ENCODE data around the gene PALM.
"Not testable (repeated sequence)": the region's sequence is repeated elsewhere in the genome, so short reads cannot be mapped to it uniquely, and the experiment has no call there.

The PALM gene

DNA sequence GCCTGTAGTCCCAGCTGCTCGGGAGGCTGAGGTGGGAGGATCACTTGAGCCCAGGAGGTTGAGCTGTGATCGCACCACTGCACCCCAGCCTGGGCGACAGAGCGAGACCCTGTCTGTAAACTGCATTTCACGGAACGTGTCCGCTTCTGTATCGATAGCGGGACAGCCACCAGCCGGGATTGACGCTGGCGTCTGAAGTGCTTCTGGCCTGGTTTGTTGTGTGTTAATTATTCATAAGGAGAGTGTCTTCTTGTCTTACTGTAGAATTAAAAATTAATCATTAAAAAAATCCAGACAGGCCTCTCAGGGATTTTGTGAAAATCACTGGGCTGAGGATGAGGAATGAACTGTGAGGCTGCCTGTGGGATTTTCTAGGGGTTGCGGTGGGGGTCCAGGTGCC, 26.0 kb downstream of the PALM start:
- no peak for DNase-seq

DNA sequence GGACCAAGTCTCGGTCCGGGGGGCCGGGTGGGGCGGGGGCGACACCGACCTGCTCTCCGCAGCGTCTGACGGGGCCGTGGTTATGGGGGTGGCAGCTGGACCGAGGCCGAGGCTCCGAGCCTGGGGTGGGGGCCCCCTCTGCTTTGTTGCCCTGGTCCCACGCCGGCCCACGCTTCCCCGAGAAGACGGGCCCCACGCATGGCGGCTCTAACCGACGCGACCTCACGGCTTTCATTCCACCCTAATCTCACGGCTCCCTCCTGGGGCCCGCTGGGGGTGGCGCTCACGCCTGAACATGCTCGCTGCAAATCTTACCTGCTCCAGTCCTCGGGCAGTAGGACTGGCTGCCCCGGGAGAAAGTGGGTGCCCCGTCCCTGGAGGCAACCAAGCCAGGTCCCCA, 27.4 kb downstream of the PALM start:
- no peak for DNase-seq

DNA sequence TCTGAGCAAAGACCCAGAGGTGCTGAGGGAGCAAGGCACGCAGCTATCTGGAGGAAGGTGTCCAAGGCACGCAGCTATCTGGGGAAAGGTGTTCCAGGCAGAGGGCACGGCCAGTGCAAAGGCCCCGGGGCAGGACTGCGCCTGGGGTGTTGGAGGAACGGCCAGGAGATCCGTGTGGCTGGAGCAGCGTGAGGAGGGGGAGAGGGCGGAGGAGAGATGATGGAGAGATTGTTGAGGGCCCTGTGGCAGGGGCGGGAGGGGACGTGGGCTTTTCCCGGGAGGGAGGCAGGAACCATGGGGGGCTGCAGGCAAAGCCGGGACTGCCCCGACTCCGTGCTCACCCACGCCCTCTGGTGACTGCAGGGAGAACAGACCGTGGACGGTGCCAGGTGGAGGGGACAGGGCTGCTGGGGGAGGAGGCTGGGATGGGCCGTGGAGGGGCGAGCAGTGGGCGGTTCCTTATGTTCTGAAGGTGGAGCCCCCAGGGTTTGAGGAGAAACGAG, 28.9 kb downstream of the PALM start:
- no peak for DNase-seq

DNA sequence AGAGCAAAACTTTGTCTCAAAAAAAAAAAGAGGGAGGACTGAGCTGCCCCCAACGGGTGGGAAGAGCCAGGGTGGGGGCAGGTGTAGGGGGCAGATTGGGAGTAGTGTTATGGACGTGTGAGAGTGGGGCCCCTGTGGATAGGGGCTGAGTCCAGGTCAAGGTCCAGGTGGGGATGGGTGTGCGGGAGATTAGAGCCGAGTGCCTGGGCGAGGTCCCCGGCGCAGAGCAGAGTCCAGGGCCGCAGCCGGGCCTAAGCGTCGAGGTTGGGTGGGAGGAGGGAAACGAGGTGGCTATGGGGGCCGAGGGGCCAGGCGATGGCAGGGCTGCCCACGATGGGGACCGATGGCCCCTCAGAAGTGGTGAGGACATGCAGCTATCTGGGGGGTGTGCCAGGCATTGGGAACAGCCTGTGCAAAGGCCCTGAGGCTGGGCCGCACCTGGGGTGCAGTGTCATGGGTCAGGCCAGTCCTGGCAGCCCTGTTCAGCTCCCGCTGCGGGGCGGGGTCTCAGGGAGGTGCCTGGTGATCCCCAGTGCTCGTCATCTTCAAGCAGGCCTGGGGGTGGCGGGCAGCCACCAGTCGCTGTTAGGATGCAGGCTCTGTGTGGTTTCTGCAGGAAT, 29.9 kb downstream of the PALM start:
- no peak for DNase-seq

DNA sequence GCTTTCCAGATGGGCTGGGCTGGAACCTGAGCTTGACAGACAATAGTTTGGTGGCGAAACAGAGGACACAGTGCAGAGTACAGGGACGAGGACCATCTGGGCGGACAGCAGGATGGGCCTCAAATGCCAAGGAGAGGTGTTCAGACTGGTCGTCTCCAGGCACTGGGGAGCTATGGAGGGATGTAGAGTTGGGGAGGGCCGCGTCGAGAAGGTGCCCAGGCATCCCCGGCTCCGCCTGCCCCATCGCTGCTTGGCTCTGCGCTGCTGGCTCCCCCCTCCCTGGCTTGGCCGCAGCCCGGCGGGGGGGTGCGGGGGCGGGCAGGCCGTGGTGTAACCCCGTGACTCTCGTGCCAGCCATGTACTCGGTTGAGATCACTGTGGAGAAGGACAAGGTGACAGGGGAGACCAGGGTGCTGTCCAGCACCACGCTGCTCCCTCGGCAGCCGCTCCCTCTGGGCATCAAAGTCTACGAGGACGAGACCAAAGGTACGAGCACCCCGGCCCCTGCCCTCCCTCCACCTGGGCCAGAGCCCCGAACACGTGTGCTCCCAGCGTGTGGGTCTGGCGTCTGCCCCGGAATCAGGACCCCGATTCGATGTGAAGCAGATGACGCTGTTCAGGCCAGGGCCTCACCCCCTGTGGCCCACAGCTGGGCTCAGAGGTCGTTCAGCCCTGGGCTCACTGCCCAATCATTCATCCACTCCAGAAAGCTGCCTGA, 31.4 kb downstream of the PALM start:
- DNase-seq, result no peak

DNA sequence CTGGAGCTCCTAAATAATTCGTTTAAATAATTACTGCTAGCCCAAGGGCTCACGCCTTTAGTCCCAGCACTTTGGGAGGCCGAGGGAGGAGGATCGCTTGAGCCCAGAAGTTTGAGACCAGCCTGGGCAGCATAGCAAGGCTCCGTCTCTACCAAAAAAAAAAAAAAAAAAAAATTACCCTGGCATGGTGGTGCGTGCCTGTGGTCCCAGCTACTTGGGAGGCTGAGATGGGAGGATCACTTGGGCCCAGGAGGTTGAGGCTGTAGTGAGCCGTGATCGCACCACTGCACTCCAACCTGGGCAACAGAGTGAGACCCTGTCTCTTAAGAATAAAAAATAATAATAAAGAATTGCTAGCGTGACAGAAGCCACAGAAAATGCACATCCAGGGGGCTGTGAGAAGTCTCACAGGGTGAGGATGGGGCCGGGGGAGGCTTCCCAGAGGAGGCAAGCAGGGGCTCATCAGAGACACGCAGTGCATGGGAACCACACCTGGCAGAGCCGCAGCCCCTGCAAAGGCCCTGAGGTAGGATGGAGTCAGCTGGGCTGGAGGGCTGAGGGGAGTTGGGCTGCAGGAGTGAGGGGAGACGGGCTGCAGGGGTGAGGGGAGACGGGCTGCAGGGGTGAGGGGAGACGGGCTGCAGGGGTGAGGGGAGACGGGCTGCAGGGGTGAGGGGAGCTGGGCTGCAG, 32.2 kb downstream of the PALM start:
- DNase-seq, result not testable (repeated sequence)

DNA sequence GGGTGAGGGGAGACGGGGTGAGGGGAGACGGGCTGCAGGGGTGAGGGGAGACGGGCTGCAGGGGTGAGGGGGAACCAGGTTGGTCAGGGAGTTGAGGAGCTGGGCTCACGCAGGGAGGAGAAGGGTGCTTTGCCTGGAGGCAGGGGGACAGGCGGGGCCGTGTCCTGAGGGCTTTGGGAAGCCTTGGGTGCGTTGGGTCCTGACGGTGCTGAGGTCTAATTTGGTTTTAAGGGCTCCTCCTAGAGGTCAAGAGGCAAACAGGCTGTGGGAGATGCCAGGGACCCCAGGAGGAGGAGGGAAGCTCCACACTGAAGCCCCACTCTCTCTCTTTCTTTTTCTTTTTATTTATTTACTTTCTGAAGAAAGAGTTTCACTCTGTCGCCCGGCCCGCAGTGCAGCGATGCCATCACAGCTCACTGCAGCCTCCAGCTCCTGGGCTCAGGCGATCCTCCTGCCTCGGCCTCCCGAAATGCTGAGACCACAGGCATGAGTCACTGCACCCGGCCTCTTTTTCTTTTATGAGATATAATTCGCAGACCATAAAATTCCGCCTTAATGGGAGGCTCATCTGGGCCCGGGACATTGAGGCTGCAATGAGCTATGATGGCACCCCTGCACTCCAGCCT, 32.9 kb downstream of the PALM start:
- no peak for DNase-seq

DNA sequence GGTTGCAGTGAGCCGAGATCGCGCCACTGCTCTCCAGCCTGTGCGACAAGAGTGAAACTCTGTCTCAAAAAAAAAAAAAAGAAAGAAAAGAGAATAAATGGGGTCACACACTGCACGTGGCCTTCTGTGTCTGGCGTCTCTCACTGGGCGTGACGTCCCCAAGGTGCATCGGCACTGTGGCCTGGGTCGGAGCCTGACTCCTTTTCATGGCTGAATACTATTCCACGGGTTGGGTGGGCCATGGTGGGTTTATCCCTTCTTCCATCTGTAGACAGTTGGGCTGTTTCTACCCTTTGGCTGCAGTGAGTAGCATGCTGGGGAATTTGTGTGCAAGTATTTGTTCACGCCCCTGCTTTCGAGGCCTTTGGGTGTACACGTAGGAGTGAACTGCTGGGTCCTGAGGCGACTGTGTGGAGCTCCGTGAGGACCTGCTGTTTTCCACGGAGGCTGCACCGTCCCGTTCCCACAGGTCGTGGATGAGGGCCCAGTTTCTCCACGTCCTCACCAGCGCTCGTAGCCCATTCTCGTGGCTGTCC, 33.9 kb downstream of the PALM start:
- no peak for DNase-seq

DNA sequence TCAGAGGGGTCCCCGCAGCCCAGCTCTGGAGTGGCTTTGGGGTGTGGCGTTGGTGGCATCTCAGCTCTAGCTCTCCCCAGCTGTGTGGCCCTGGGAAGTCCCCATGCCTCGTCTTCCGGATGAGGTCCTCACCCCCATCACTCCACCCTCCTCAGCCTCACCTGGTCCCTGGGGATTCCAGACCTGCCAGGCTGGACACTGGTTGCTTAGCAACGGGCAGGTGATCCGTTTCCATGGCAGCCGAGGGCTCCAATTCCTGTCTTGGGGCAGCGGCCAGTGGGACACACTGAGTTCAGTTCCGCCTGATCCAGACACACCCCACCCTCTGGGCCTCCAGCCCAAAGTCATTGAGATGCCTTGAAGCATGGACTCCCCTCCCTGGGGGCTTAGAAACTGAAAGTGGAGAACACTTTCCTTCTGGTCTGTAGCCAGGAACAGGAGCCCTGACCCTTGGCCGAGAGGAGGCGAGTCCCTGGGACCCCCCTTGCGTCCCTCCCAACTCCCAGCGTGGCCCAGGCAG, 34.5 kb downstream of the PALM start:
- DNase-seq, result no peak

DNA sequence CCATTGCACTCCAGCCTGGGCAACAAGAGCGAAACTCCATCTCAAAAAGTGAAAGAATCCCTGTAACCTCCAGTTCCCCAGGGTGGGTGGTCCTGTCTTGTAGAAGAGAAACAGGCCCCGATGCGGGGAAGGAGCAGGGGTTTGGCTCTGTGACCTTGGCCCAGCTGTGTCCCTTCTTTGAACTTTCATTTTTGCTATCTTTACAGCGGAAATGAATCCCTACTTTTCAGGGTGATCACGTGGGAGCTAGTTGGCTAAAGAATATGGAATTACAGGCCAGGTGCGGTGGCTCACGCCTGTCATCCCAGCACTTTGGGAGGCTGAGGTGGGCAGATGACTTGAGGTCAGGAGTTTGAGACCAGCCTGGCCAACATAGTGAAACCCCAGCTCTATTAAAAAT, 36.4 kb downstream of the PALM start:
- not testable (repeated sequence) for DNase-seq

DNA sequence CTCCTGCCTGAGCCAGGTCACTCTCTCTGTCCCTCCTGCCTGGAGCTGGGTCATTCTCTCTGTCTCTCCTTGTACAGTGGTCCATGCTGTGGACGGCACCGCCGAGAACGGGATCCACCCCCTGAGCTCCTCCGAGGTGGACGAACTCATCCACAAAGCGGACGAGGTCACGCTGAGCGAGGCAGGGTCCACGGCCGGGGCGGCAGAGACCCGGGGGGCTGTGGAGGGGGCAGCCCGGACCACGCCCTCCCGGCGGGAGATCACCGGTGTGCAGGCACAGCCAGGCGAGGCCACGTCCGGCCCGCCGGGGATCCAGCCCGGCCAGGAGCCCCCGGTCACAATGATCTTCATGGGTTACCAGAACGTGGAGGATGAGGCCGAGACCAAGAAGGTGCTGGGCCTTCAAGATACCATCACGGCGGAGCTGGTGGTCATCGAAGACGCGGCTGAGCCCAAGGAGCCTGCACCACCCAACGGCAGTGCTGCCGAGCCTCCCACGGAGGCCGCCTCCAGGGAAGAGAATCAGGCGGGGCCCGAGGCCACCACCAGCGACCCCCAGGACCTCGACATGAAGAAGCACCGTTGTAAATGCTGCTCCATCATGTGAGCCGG, 37.6 kb downstream of the PALM start:
- no peak for DNase-seq

DNA sequence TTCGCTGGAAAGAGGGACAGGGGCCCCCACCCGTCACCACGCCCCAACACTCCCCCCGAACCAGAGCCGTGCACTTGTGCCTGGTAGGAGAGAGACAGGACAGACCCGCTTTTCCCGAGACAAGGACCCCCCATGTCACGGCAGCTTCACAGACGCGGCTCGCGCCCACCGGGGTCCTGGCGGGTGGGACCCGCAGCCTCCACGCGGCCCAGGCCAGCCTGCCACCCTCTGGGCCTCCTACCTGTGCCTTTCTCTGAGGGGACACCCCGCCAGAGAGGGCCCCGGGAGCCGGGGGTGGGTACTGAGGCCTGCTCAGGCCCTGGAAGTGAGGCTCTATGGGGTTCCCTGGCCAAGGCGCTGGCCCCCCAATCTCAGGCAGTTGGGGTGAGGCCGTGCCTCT, 38.2 kb downstream of the PALM start:
- DNase-seq, result no peak

DNA sequence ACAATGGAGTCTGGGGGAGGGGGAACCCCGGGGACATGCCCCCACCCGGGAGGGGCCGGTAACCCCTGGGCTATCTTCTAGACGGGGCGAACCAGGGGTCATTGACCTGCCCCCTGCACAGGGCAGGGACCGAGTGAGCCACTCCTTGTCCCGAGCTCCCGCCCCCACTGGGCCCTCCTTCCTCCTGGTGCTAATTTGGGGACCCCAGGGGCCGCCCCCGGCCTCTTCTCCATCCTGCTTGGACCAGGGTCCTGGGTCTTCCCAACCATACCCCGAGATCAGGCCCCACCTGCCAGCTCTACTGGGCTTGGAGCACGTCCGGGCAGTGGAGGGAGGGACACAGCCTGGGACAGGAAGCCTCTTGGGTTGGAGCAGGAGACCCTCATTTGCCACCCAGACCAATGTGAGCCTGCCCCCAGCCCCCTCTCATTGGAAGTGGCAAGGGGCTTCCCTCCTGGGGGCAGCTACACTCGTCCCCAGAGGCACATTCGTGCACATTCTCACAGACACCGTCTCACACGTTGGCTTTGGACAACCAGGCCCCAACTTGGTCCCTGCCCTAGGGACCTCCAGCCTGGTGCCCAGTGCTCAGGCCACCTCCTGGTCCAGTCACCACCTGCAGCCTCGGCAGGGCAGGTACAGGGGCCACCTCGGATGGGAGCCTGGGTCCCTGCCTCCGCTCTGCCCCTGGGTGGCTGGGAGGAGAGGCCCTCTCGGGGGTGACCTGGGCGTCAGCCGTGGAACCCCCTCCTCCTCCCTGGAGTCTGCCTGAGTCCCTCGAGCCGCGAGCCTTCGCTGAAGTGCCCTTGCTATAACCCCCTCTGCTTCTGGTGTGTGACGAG, 38.9 kb downstream of the PALM start:
- no peak for DNase-seq

DNA sequence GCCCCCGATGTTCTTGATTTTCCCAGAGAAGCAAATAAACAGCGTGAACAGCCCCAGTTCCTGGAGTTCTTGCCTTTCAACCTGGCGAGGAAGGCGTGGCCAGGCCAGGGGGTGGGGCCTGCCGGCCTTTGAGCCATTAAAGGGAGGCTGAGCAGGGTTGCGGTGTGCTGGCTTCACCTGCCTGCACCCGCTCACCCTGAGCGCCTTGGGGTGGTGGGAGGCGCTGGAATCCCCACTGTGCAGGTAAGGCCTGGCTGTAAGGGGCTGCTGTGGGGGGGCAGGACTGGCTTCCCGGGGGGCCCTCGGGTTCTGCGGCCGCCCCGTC, 39.5 kb downstream of the PALM start:
- DNase-seq, result no peak

DNA sequence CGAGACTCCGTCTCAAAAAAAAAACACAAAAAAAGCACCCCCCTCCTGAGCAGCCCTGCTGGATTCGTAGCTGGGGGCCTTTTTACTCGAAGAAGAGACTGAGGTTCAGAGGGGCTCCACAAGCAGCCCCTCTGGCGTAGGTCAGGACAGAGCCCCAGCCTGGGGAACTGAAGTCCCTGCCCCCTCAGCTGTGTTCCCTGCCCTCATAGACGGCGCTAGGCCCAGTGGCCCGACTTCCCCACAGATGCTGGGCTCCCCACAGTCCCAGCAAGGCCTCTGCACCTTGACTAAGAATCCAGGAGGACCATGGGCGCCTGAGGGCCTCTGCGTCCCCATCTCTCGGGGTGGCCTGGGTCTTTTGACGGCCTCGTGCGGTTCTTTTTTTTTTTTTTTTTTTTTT, 41.1 kb downstream of the PALM start:
- DNase-seq, result no peak

DNA sequence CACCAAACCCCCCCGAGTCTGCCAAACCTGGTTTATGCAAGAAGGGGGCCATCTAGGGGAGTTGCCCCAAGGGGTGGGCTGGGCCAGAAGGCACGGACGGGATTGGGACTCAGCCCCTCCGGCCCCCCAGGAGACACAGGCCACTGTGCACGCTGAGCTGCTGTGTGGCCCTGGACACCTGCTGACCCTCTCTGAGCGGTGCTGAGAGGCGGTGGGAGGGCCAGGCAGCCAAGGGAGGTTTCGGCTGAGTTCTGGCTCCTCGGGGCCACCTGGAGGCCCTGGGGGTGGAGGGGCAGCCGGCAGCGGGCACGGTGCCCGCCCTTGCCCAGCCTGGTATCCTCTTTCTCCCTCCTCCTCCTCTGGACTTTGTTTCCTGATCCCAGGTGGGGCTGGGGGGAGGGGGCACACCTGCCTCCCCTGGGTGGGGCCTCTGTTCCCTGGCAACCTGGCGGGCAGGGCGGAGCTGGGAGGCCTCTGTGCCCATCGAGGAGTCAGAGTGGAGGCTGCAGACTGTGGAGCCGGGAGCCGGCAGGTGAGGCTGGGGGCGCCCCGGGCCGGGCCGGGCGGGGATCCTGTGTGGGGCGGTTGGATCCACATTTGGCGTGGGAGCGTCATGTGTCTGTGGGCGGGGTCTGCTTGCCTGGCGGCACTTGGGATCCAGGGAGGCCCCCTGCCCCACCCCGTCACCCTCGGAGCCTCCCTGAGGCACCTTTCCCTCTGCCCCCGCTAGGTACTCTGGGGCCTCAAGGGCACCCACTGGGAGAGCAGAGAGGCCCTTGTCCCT, 42.1 kb downstream of the PALM start, which contains the start of gene MISP:
MISP (plus strand) TSS at position 473 of the 784 bp plus-strand sequence. CDS start 5,835 bp downstream, outside the sequence.
- DNase-seq, result no peak

DNA sequence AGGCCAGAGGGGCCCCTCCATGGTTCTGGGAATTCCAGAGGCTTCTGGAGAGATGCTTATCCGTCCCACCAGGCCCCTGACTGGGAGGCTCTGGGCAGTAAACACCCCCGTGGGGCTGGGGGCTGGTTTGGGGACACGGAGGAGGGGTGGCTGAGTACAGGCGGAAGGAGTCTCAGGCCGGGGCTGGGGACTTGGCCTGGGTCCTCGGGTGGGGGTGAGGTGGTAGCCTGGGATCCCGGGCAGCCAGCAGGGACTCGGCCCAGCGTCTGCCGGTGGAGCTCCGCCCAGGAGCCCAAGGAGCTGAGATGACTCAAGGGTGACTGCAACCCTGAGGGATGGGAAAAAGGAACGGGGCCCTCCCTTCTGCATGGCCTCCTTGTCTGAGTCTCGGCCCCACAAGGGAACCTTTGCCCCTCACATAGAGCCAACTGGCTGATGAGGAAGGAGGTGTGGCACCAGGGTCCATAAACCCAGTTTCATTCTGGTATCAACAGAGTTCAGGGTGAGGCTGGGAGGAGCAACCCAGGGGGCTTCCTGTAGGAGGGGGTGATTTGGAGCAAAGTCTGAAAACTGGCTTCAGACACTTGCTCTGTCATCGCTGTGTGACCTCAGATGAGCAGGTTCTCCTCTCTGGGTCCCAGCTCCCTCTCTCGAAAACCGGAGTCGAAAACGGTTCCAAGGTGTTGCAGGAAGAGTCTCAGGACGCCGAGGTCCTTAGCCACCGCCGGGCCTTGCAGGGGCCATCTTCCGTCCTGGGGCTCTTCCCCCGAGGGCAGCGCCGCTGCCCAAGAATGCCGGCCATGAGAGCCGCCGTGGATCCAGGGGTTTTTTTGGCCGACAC, 43.0 kb downstream of the PALM start:
- DNase-seq, result peak; percentile 52

DNA sequence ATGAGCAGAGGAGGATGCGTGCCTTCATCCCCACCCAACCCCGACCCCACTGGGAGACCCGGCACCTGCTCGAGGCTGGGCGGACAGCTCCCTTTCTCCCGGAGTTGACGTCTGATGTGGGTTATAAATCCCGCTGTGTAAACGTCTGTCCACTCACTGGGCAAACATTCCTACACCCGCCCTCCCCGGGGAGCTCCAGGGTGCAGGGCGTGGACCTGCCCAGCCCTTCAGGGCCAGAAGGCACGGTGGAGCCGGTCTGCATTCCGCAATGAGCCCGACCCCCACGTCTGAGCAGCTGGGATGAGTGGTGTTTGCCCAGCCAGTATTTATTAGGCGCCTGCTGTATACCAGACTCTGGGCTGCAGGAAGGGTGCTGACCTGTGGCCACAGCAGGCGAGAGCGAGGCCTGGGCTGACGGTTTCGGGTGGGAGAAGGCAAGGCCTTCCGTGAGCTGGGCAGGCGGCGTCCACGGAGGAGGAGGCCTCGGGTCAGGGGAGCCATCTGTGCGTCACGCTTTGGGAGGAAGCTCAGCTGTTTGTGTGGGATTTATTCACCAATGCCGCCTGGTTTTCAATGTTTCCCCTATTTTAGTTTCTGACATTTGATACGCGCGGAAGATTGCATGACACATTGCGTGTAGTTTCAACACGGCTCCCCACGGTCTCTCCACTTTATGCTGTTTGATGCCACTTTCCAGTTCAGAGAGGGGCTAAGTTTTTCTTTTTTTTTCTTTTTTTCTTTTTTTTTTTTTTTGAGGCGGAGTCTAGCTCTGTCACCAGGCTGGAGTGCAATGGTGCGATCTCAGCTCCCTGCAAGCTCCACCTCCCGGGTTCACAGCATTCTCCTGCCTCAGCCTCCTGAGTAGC, 44.1 kb downstream of the PALM start:
- DNase-seq, result peak; percentile 47

DNA sequence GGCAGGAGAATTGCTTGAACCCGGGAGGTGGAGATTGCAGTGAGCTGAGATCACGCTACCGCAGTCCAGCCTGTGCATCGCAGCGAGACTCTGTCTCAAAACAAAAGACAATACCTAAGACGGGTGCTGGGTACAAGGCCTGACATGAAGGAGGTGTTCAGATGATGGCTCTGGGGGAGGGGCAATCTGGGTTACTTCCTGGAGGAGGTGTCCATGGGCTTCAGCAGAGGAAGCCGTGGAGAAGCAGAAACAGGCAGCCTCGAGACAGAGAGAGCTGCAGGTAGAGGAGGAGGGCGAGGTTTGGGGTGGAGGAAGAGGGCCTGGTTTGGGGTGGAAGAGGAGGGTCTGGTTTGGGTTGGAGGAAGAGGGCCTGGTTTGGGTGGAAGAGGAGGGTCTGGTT, 45.8 kb downstream of the PALM start:
- no peak for DNase-seq
